Measurements from ENCODE around the gene FOXL1.

Gene FOXL1

DNA sequence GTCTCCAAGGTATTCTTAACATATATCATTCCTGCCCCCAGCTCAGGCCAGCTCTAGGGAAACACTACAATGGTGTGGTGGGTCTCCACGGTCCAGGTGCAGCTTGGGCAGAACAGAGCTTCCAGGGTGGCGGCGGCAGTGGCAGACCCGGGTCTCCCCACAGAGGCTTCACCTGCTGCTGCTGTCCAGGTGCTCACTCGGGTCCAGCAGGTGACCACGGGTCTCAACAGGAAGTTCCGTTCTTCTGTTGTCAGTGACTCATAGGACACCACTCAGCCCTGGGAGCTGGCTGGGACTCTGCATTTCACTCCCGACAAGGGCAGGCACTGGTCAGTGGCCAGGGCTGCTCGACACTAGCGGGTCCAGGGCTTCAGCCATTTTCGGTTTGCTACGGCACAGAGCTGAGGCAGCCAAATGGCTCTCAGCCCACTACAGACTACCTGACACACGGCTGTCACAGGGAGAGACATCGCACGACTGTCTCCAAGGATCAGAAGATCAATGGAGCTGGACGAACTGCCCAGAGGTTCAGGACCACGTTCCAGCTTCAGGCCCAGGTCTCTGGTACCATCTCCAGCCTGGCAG lies 40.1 kb upstream of the FOXL1 start:
- in situ Hi-C loops (cut with HindIII; ENCODE audit: low pct_unique_long_range_greater_than_20kb, low sequenced_read_pairs) = no loop called here
- no peak for TF ChIP-seq JUND (IDR thresholded peaks at IDR 0.05; ENCODE audit: low read depth)
- DNase-seq (ENCODE audit: low read depth in 1 of 2, low spot score in 1 of 2) = no peak

DNA sequence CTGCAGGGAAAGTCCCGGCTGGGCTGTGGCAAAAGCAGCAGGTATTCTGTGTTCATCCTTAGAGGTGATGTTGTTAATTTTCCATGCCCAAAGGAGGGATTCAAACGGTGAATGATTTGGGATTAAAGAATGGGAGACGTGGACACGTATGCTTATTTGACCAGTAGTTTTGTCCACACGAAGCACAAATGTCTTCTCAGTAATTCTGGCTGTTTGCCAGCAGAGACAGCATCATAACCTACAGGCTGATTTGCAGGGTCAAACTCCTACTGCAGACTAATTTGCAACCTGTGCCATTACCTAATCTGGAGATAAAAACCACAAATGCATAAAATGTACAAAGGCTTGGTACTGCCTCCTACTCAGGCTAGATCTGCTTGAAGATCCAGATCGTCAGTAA lies 37.5 kb upstream of the FOXL1 start:
- no peak for TF ChIP-seq JUND (IDR thresholded peaks at IDR 0.05; ENCODE audit: low read depth)
- in situ Hi-C loops (cut with HindIII; ENCODE audit: low pct_unique_long_range_greater_than_20kb, low sequenced_read_pairs) = no loop called here
- no peak for DNase-seq (ENCODE audit: low read depth in 1 of 2, low spot score in 1 of 2)

DNA sequence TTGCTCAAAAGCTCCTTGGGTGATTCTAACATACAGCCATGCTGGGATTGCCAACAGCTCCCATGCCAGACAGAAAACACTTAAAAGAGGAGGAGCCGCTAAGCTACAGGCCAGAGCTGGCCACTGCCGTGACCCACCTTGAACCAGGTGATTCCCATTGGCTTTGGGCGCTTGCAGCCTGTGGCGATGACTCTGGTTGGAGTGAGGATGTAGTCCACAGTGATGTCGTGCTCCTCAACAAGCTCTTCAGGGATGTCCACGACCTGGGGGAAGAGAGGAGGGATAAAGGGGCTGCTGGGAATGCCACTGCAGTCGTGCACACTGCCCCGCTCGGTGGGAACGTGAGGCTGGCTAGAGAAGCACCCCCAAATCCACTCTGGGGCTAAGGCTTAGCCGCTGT lies 36.8 kb upstream of the FOXL1 start:
- no peak for TF ChIP-seq JUND (IDR thresholded peaks at IDR 0.05; ENCODE audit: low read depth)
- in situ Hi-C loops (cut with HindIII; ENCODE audit: low pct_unique_long_range_greater_than_20kb, low sequenced_read_pairs) = no loop called here

DNA sequence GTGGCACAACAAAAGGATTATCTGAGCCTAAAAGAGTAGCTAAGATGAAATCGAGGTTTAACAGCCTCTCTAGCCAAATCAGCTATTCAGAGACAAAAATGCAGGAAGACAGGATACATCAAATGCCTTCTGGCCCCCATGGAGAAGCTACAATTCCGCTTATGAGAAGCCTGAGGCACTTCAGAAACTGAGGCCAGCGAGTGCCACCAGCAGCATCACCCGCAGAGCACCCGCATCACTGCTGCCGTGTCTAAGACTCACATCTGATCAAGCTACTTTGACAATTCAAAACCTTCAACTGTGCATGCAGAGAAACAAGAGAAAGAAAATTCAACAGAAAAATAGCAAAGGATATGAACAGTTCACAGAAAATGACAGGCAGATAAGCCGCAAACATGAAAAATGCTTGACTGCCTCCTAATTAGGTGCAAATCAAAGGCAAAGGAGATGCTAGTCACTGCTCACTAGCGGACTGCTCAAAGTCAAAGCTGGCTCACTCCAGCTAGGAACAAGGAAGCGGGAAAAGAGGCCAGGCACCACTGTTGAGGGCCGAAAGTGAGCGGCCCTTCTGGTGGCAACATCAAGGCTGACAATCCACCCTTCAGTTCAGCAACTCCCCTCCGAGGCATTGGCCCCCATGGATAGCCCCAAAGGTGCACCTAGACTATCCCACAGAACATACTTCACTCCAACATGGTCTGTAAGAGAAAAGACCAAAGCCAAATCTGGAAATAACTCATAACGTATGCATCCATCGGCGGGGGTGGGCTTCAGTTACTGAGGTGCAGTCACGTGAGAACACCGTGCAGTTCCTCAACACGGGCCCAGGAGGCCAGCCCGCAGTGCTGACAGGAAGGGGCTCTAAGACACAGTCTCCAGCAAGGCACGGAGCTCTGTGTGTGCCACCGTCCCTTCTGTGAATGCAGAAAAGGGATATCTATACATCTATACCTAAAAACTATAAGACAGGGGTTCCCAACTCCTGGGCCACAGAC lies 35.3 kb upstream of the FOXL1 start:
- no peak for TF ChIP-seq JUND (IDR thresholded peaks at IDR 0.05; ENCODE audit: low read depth)
- no peak for DNase-seq (ENCODE audit: low read depth in 1 of 2, low spot score in 1 of 2)
- in situ Hi-C loops (cut with HindIII; ENCODE audit: low pct_unique_long_range_greater_than_20kb, low sequenced_read_pairs) = no loop called here

More for the DNA sequence above, 36.8 kb upstream of the FOXL1 start:
- no peak for DNase-seq (ENCODE audit: low read depth in 1 of 2, low spot score in 1 of 2)

GRCh38 chr16:86545481-86545880 lies 32.9 kb upstream of the FOXL1 start:
- in situ Hi-C loops (cut with HindIII; ENCODE audit: low pct_unique_long_range_greater_than_20kb, low sequenced_read_pairs) = no loop called here
- DNase-seq (ENCODE audit: low read depth in 1 of 2, low spot score in 1 of 2) = no peak
- no peak for TF ChIP-seq JUND (IDR thresholded peaks at IDR 0.05; ENCODE audit: low read depth)

DNA sequence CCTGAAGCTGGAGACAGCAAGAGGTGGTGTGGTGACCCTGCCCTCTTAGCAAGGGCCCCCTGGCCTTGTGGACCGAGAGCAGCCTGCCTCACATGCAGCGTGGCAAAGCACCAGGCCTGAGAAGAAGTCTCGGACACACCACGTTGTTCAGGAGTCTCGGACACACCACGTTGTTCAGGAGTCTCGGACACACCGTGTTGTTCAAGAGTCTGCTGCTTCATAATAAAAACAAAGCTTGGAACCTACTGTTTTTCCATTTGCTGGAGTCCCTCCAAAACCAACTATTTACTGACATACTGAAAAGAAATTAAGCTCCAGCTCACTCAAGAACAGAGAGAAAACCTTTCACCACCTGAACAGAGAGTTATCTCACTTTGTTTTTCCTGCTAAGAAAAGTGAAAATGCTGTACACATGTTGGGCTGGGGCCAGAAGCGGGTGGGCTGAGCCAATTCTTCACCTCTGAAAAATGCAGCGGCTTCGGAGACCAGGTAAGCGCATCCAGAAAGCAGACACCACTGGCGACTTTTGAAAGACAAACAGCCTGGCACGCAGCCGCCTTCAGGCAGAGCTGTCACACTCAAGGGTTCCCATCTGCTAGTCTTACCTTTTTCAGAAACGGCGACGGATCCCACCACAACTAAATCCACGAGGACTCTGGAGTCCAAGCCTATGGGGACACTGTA lies 32.3 kb upstream of the FOXL1 start:
- in situ Hi-C loops (cut with HindIII; ENCODE audit: low pct_unique_long_range_greater_than_20kb, low sequenced_read_pairs) = no loop called here
- no peak for DNase-seq (ENCODE audit: low read depth in 1 of 2, low spot score in 1 of 2)
- no peak for TF ChIP-seq JUND (IDR thresholded peaks at IDR 0.05; ENCODE audit: low read depth)

DNA sequence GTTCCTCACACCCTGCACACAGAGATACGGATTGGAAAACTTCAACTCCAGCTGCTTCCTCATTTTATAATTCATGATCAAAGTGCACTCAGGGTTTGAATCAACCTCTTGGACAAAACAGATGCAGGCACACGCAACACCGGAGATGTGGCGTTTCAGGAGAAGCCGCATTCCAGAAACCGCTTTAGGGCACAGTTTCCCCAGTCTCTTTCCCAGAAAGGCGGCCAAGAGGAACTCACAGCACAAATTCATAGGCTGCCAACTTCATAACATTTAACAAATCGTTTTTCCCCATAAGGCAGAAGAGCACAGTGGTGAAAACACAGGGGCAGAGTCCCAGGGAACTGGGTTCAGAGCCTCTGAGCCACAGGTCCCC lies 31.7 kb upstream of the FOXL1 start:
- in situ Hi-C loops (cut with HindIII; ENCODE audit: low pct_unique_long_range_greater_than_20kb, low sequenced_read_pairs) = no loop called here
- DNase-seq (ENCODE audit: low read depth in 1 of 2, low spot score in 1 of 2) = no peak
- no peak for TF ChIP-seq JUND (IDR thresholded peaks at IDR 0.05; ENCODE audit: low read depth)

GRCh38 chr16:86547286-86547685 lies 31.1 kb upstream of the FOXL1 start:
- in situ Hi-C loops (cut with HindIII; ENCODE audit: low pct_unique_long_range_greater_than_20kb, low sequenced_read_pairs) = no loop called here
- no peak for DNase-seq (ENCODE audit: low read depth in 1 of 2, low spot score in 1 of 2)
- no peak for TF ChIP-seq JUND (IDR thresholded peaks at IDR 0.05; ENCODE audit: low read depth)

DNA sequence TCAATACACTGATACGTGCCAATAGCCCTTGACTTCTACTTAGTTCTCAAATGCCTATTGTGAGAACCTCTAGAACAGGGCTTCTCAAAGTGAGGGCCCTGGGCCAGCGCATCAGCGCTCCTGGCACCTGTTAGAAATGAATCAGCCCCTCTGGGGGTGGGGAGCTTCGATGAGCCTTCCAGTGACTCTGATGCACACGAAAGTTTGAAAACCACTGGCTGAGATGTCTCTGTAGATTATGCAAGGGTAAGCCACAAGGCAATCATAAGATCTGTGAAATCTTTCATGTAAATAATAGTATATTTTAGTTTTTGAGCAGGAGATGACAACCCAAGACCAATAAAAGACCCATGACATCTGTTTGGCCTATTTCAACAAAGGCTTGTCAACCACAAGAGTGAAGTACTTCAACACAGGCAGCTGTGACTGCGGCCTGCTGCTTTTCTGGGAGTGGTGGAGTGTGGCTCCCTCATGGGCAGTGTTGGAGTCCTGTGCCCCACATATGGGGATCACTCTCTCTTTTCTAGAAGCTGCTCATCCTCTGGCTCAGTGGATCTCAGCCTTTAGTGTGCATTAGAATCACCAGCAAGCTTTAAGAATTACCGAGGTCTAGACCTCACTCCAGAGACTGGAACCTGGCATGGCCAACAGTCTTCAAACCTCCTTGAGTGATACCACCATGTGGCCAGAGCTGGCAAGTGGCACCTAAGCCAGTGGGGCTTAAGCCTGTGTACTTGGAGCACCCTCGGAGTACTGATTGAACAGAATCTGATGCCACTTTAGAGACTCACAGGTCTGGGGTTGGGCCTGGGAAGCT lies 29.1 kb upstream of the FOXL1 start:
- no peak for DNase-seq (ENCODE audit: low read depth in 1 of 2, low spot score in 1 of 2)
- in situ Hi-C loops (cut with HindIII; ENCODE audit: low pct_unique_long_range_greater_than_20kb, low sequenced_read_pairs) = no loop called here
- no peak for TF ChIP-seq JUND (IDR thresholded peaks at IDR 0.05; ENCODE audit: low read depth)

- in situ Hi-C loops (cut with HindIII; ENCODE audit: low pct_unique_long_range_greater_than_20kb, low sequenced_read_pairs) = no loop called here
- no peak for DNase-seq (ENCODE audit: low read depth in 1 of 2, low spot score in 1 of 2)
- no peak for TF ChIP-seq JUND (IDR thresholded peaks at IDR 0.05; ENCODE audit: low read depth)
Measured at GRCh38 chr16:86549893-86550190, 28.5 kb upstream of the FOXL1 start.

DNA sequence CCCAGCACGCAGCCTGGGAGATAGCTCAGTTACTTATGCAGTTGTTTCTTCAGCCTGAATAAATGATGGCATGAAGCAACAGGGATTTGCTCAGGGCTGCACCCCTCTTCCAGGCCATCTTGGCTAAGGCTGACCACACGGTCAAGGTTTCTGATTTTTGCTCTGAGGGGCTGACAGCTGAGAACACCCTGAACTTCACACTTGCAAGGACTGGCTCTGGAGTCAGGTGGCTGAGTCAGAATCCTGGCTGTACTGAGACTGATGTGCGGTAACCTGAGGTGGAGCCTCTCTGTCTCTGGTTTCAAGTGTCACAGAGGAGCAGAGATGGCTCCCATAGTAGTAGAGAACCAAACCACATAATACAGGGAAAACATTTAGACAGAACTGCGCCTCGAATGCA lies 28.1 kb upstream of the FOXL1 start:
- no peak for DNase-seq (ENCODE audit: low read depth in 1 of 2, low spot score in 1 of 2)
- no peak for TF ChIP-seq JUND (IDR thresholded peaks at IDR 0.05; ENCODE audit: low read depth)
- in situ Hi-C loops (cut with HindIII; ENCODE audit: low pct_unique_long_range_greater_than_20kb, low sequenced_read_pairs) = no loop called here

DNA sequence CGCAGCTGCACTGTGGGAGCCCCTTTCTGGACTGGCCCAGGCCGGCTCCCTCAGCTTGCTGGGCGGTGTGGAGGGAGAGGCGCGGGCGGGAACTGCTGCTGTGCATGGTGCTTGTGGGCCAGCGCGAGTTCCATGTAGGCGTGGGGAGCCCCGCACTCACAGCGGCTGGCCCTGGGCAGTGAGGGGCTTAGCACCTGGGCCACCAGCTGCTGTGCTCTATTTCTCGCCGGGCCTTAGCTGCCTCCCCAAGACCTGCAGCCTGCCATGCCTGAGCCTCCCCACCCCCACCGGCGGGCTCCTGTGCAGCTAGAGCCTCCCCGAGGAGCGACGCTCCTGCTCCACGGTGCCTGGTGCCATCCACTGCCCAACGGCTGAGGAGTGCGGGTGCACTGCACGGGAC lies 25.0 kb upstream of the FOXL1 start:
- in situ Hi-C loops (cut with HindIII; ENCODE audit: low pct_unique_long_range_greater_than_20kb, low sequenced_read_pairs) = no loop called here
- no peak for DNase-seq (ENCODE audit: low read depth in 1 of 2, low spot score in 1 of 2)
- no peak for TF ChIP-seq JUND (IDR thresholded peaks at IDR 0.05; ENCODE audit: low read depth)

All from T47D (cell line).